T-helper 2 cell (primary cell): ENCODE results near the gene CFC1.
"Not testable (repeated sequence)": the region's sequence is repeated elsewhere in the genome, so short reads cannot be mapped to it uniquely, and the experiment has no call there.

Experiments
- DNase-seq, 5 experiments: peaks; one replicate each; pipeline versions ENCODE4 v3.0.0 to v3.0.0-alpha.2; 2012 to 2022
- total RNA-seq, 2 donors: gene quantifications; one replicate each; lab custom pipeline; 2026; lab: John Stamatoyannopoulos, UW

CFC1 gene
- 0 reads per million in 2 donors for total RNA-seq

GRCh38 chr2:130599393-130599792 lies at the start of gene CFC1:
Gene CFC1 (minus strand): TSS chr2:130599575. CDS start chr2:130599287, 288 bp downstream.
- DNase-seq: not testable (repeated sequence)

DNA sequence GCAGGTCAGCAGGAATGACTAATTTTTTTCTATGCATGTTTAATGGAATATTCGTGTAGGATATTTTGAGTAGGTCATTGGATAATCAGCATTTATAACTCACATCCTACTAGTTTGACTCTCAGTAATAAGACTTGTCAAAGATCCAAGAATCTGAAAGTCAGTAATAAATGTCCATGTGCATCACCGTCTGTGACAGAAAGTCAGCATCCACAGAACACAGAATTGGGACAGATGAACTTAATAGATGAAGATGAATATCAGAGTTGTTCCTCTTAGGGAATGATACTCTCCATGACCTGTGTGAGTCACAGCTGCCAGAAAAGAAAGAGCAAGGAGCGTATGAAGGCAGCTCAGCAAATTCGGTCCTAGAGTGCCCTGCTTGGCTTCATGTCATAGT lies 42.3 kb upstream of the CFC1 start:
- not testable (repeated sequence) for DNase-seq

DNA sequence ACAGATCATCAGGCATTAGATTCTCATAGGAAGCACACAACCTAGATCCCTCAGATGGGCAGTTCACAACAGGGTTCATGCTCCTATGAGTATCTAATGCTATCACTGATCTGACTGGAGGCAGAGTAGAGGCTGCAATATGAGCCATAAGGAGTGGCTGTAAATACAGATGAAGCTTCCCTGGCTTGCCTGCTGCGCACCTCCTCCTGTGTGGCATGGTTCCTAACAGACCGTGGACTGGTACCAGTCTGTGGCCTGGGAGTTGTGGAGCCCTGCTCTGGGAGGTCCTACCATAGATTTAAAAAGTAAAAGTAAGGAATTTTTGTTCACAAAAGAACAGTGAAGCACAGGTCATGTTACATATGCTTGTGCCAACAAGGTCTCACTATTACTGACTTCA lies 39.6 kb upstream of the CFC1 start:
- not testable (repeated sequence) for DNase-seq

DNA sequence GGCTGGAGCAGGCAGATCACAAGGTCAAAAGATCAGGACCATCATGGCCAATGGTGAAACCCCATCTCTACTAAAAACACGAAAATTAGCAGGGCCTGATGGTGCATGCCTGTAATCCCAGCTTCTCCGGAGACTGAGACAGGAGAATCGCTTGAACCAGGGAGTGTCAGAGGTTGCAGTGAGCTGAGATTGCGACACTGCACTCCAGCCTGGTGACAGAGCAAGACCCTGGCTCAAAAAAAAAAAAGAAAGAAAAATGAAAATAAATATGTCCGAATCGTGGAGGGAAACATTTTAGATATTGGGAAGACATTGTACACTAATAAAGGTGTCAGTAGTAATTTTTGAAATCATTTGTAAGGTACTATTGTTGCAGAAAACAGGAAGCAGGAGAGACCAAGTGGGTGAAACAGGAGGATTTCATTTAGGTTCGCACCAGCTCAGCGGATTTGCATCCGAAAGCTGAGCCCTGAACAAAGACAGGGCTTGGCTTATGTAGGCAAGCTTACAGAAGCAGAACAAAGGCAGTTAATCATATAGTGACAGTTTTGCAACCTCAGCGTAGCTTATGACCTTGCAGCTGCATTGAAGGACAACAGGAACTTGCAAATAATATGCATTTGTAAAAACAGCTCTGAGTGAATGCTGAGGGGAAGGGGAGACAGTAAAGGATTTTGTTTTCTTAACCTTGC lies 29.6 kb upstream of the CFC1 start:
- not testable (repeated sequence) for DNase-seq

DNA sequence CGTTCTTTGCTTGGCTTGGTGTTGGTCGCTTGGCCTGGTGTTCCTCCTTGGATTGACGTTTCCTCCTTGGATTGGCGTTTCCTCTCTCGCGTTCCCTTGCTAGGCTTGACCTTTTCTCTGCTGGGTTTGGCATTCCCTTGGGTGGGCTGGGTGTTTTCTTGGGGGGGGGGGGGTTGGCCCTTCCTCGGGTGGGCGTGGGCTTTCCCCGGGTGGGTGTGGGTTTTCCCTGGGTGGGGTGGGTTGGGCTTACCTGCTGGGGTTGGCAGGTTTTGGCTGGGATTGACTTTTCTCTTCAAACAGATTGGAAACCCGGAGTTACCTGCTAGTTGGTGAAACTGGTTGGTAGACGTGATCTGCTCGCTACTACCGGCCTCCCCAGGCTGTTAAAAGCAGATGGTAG lies 11.8 kb upstream of the CFC1 start, which contains the start of gene POTEJ:
Gene POTEJ, plus strand, starts transcription at position 301 of the 400 bp plus-strand sequence. Its CDS starts 93 bp downstream, at position 394.
- not testable (repeated sequence) for DNase-seq

GRCh38 chr2:130610486-130610885 lies 11.1 kb upstream of the CFC1 start:
- not testable (repeated sequence) for DNase-seq

DNA sequence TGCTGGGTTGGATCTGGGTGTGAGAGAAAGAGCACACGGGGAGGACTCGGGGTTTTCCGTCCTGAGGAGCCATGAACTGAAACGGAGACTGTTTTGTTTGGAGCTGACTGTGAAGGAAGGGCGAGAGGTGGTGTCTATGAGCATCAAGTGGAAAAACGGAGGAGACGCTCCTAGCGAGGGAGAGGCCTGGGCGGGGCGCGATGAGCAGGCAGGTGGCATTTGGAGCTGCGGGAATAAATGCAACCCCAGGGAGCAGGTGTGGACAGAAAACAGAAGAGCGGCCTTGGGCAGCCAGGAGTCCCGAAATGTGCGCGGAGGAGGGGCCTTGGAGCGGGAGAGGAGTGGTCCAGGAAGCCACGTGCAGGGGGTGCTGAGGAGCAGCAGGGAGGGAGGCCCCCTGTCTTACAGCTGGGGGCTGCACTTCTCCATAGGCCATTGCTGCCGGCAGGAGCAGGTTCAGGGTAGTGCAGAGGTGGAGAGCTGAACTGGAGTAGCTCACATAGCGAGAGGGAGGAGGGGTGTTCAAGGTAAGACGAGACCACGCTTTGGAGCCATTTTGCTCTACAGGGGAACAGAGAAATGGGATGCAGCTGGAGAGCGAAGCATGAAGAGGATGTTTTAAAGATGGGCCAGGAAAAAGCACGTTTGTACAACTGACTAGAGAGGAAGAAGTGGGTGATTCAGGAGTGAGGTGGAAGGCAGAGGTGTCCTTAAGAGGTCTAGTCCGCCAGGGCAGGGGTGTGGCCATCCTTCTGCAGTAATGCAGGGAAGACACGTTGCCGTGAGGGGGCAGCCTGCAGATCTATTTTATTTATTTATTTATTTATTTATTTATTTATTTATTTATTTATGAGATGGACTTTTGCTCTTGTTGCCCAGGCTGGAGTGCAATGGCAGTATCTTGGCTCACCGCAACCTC lies 9.9 kb upstream of the CFC1 start:
- DNase-seq: not testable (repeated sequence)

DNA sequence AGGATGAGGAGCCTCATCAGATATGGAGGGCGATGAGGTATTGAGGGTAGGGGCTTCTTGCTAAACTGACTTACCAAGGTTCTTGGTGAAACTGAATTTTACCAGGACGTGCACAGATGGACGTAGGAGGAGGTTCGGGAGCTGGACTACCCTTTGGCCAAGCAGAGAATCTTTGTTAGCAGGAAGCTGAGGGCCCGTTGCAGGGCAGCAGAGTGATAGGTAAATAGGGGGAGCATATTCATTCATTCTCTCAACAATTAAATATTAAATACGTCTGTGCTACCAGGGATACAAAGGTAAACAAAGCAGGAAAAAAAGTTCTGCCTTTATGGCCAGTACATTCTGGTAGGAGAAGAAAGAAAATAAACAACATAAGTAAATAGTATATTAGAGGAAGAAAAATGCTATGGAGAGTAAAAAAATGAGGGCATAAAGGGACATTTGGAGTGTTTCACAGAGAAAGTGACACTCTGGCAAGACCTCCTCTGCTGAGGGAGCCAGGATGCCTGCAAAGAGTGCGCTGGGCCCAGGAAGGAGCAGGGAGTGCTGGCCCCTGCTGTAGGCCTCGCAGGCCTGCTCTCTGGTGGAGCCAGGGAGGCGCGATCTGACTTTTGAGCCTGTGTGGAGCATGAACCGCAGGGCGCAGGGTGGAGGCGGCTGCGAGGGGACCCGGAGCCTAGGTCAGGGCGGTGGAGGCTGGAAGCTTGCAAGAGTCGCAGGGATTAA lies 9.1 kb upstream of the CFC1 start:
- not testable (repeated sequence) for DNase-seq

- DNase-seq: not testable (repeated sequence)
These were observed 2.4 kb upstream of the CFC1 start for GRCh38 chr2:130601648-130602302.

DNA sequence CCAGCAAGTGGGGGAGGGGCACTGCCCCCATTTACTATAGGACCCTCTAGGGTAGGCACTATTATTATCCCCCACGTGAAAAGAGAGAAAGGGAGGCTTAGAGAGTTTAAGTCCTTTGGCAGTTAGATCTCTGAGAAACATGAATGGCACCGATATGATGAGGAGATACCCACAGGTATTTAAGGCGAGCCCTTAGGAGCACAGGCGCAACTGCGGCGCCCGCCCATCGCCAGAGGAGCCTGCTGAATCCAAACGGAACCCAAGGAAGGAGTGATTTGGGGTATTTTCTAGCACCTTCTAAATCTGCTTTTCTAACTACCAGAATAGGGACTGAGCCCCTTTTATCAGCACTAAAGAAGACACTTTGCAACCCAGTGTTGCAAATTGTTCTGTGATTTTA lies 551 bp upstream of the CFC1 start:
- DNase-seq: not testable (repeated sequence)

DNA sequence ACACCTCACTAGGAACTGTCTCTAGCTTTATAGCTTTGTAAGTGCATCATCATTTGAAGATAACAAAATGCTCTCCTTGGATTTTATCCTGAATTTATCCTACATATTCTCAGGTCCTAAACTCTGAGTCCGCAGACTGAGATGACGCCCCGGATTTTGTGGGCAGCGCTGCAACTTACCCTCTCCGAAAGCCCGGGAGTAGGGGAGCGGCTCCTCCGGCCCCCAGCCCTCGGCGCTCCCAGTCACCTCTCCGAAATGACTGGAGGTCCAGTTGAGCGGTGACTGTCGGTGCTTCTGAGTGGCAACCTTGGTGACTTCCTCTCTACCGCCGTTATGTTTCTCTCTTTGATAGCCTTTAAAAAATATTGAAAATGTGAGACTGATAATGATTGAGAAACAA lies 912 bp downstream of the CFC1 start:
- DNase-seq: not testable (repeated sequence)

GRCh38 chr2:130597994-130598393 lies 1.4 kb downstream of the CFC1 start:
- DNase-seq: not testable (repeated sequence)

GRCh38 chr2:130596757-130597156 lies 2.6 kb downstream of the CFC1 start:
- not testable (repeated sequence) for DNase-seq

GRCh38 chr2:130594011-130594410 lies 5.4 kb downstream of the CFC1 start:
- peak in 1 of 5 experiments; percentile 0 for DNase-seq

GRCh38 chr2:130592791-130593414 lies 6.5 kb downstream of the CFC1 start:
- not testable (repeated sequence) for DNase-seq

DNA sequence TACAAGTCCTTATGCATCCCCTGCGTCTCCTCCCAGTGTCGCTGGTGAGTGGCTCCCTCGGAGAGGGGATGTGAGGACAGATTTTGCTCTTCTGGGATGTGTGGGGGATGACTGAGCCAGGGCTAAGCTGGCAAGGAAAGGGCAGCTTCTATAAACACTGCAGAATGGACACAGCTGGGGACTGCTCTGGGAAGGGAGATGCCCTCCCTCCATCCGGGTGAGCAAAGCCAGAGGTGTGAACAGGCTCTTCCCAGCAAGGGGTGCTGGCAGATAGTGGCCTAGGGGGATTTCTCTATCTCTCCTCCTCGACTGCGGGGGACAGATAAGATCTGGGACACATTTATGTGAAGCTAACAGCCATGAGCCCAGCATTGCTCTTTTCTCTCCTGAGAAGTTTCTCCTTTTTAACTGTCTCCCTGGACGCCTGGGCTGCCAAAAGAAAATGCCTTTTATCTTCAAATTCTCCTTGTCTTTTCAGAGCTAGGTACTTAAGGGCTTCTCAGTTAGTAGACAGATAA lies 8.5 kb downstream of the CFC1 start:
- DNase-seq: not testable (repeated sequence)

- DNase-seq: not testable (repeated sequence)
These were observed 9.1 kb downstream of the CFC1 start for GRCh38 chr2:130590170-130590841.

- DNase-seq: not testable (repeated sequence)
These were observed 10.5 kb downstream of the CFC1 start for GRCh38 chr2:130588688-130589458.

DNA sequence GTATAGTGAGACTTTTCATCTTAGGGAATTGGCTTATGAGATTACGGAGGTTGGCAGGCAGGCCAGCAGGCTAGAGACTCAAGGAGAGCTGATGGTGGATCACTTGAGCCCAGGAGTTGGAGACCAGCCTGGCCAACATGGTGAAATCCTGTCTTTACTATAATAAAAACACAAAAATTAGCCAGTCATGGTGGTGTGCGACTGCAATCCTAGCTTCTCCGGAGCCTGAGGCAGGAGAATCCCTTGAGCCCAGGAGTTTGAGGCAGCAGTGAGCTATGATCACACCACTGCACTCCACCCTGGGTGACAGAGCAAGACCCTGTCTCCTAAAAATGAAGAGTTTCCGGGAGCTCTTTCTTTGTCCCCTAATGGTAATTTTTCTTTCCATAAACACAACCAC lies 14.6 kb downstream of the CFC1 start:
- not testable (repeated sequence) for DNase-seq

GRCh38 chr2:130583582-130583981 lies 15.8 kb downstream of the CFC1 start:
- DNase-seq: not testable (repeated sequence)
